Panc1 (cell line): Measurements from ENCODE around the gene ZNF609. TPM values are rescaled to one million over a fixed set of nuclear protein-coding genes. Genes with fewer than 3 reads are reported as not detected.

Source experiments
- ATAC-seq: fragments of 200-7000 bp; cut with Tn5 transposase; 2 replicates; pipeline ENCODE4 v1.9.1; 2020; ENCODE audit warnings: mild to moderate bottlenecking, moderate library complexity
- BruUV-seq: library from RNA; stranded (reverse); fragments of 400-500 nt; replicated peaks from 2 replicates; lab custom pipeline; 2021; lab: Mats Ljungman, UMichigan
- CTCF ChIA-PET: fragments of 300-600 bp; sonication (Branson Sonifier 250); formaldehyde crosslinking; loops from one replicate; lab custom pipeline; 2022; ENCODE audit warnings: antibody characterized with exemption; lab: Charles Lee
- POLR2A ChIA-PET: fragments of 300-600 bp; sonication (Branson Sonifier 250); formaldehyde crosslinking; loops from one replicate; lab custom pipeline; 2022; ENCODE audit warnings: antibody characterized with exemption; lab: Charles Lee
- DNase-seq: peaks from one replicate; pipeline ENCODE4 v3.0.0-alpha.2; 2010; ENCODE audit warnings: low read depth, low spot score
- H3K27ac ChIP-seq: 2 replicates; pipeline ENCODE4 v1.5.1; 2011; ENCODE audit warnings: mild to moderate bottlenecking, low read length, inconsistent platforms
- H3K27me3 ChIP-seq: fragments of 200-500 bp; sonication (Bioruptor generic); 2 replicates; pipeline ENCODE4 v1.6.0; 2014; ENCODE audit warnings: low read length, inconsistent platforms; ENCODE audit not compliant: control insufficient read depth, insufficient read depth
- H3K36me3 ChIP-seq: fragments of 200-500 bp; sonication (Bioruptor generic); 2 replicates; pipeline ENCODE4 v1.5.1; 2014; ENCODE audit warnings: inconsistent platforms, mild to moderate bottlenecking, low read length, moderate library complexity; ENCODE audit not compliant: control insufficient read depth, insufficient read depth
- H3K4me1 ChIP-seq: 2 replicates; pipeline ENCODE4 v1.5.1; 2011; ENCODE audit warnings: inconsistent platforms, mild to moderate bottlenecking, low read length, moderate library complexity; ENCODE audit not compliant: control insufficient read depth, insufficient read depth
- H3K4me3 ChIP-seq, 2 experiments: 2 replicates each; pipeline ENCODE4 v1.5.1; 2011 to 2012; ENCODE audit warnings: low read depth in 2 of 2, low read length in 2 of 2, mild to moderate bottlenecking in 2 of 2, inconsistent platforms in 1 of 2, moderate library complexity in 1 of 2
- H3K9me3 ChIP-seq: fragments of 200-500 bp; sonication (Bioruptor generic); 2 replicates; pipeline ENCODE4 v1.5.1; 2014; ENCODE audit warnings: low read depth, mild to moderate bottlenecking, inconsistent platforms, low read length, moderate library complexity; ENCODE audit not compliant: control insufficient read depth, insufficient read depth
- POLR2AphosphoS5 ChIP-seq: IDR thresholded peaks from 2 replicates; pipeline ENCODE4 v1.6.1; 2012; ENCODE audit warnings: mild to moderate bottlenecking, low read depth, low read length, moderate library complexity
- SIN3A ChIP-seq: IDR thresholded peaks from 2 replicates; pipeline ENCODE4 v1.6.1; 2012; ENCODE audit warnings: low read depth, mild to moderate bottlenecking, low read length, moderate library complexity, borderline replicate concordance; ENCODE audit not compliant: insufficient read depth
- TCF7L2 ChIP-seq: IDR thresholded peaks from 2 replicates; pipeline ENCODE4 v1.6.1; 2011; ENCODE audit warnings: mild to moderate bottlenecking, low read depth, low read length, inconsistent platforms
- in situ Hi-C: cut with HindIII; loops from 2 replicates; pipeline ENCODE4 v1.10.0; 2016; ENCODE audit warnings: low sequenced_read_pairs, low pct_unique_long_range_greater_than_20kb
- intact Hi-C: fragments of 100-400 bp; cut with micrococcal nuclease; formaldehyde crosslinking; loops from one replicate; pipeline ENCODE4 v1.10.0; 2022; ENCODE audit not compliant: unreplicated experiment
- total RNA-seq: library from RNA; stranded (reverse); gene quantifications from one replicate; pipeline ENCODE4 v1.2.1, GENCODE V29; 2021; ENCODE audit not compliant: unreplicated experiment
- TF ChIP-seq, protein P1 (sequence below): fragments of 450-650 bp; IDR thresholded peaks from 2 replicates; pipeline ENCODE4 v1.5.1; 2017; ENCODE audit warnings: mild to moderate bottlenecking
- TF ChIP-seq, protein P2 (sequence below), 2 experiments: IDR thresholded peaks; 2 replicates each; pipeline ENCODE4 v1.6.1; 2011 to 2012; ENCODE audit warnings: low read depth in 2 of 2, control low read depth in 1 of 2, low read length in 1 of 2, mild to moderate bottlenecking in 1 of 2, moderate library complexity in 1 of 2; ENCODE audit not compliant: insufficient read depth in 1 of 2

ZNF609 gene
- total RNA-seq, 1 experiment from 2014 or later: 47.2 TPM

DNA sequence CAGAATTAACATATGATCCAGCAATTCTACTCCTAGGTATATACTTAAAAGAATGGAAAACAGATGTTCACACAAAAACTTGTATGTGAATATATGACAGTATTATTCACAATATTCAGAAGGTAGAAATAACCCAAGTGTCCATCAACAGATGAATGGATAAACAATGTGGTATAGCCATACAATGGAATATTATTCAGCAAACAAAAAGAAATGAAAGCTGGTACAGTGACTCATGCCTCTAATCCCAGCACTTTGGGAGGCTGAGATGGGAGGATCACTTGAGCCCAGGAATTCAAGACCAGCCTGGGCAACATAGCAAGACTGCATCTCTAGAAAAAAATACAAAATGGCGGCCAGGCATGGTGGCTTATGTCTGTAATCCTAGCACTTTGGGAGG is 185.6 kb downstream of the ZNF609 start:
- no peak overlapping the region for H3K4me3 ChIP-seq
- DNase-seq: no peak
- BruUV-seq: TSS peak; percentile 24
- H3K36me3 ChIP-seq: no peaks in the 10 kb centered on the region
- H3K4me1 ChIP-seq: no peaks in the 10 kb centered on the region
- CTCF ChIA-PET: no interaction called here
- in situ Hi-C loops (no loop called here), intact Hi-C loops (no loop called here)
- POLR2A ChIA-PET: no interaction called here
- ATAC-seq: no peak
- H3K27me3 ChIP-seq: no peaks in the 10 kb centered on the region
- no peak overlapping the region for H3K27ac ChIP-seq
- no peaks in the 10 kb centered on the region for H3K9me3 ChIP-seq
- TF ChIP-seq SIN3A: no peak
- no peak for TF ChIP-seq TCF7L2
- TF ChIP-seq, protein P1, sequence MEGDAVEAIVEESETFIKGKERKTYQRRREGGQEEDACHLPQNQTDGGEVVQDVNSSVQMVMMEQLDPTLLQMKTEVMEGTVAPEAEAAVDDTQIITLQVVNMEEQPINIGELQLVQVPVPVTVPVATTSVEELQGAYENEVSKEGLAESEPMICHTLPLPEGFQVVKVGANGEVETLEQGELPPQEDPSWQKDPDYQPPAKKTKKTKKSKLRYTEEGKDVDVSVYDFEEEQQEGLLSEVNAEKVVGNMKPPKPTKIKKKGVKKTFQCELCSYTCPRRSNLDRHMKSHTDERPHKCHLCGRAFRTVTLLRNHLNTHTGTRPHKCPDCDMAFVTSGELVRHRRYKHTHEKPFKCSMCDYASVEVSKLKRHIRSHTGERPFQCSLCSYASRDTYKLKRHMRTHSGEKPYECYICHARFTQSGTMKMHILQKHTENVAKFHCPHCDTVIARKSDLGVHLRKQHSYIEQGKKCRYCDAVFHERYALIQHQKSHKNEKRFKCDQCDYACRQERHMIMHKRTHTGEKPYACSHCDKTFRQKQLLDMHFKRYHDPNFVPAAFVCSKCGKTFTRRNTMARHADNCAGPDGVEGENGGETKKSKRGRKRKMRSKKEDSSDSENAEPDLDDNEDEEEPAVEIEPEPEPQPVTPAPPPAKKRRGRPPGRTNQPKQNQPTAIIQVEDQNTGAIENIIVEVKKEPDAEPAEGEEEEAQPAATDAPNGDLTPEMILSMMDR: no peak
- TF ChIP-seq, protein P2, sequence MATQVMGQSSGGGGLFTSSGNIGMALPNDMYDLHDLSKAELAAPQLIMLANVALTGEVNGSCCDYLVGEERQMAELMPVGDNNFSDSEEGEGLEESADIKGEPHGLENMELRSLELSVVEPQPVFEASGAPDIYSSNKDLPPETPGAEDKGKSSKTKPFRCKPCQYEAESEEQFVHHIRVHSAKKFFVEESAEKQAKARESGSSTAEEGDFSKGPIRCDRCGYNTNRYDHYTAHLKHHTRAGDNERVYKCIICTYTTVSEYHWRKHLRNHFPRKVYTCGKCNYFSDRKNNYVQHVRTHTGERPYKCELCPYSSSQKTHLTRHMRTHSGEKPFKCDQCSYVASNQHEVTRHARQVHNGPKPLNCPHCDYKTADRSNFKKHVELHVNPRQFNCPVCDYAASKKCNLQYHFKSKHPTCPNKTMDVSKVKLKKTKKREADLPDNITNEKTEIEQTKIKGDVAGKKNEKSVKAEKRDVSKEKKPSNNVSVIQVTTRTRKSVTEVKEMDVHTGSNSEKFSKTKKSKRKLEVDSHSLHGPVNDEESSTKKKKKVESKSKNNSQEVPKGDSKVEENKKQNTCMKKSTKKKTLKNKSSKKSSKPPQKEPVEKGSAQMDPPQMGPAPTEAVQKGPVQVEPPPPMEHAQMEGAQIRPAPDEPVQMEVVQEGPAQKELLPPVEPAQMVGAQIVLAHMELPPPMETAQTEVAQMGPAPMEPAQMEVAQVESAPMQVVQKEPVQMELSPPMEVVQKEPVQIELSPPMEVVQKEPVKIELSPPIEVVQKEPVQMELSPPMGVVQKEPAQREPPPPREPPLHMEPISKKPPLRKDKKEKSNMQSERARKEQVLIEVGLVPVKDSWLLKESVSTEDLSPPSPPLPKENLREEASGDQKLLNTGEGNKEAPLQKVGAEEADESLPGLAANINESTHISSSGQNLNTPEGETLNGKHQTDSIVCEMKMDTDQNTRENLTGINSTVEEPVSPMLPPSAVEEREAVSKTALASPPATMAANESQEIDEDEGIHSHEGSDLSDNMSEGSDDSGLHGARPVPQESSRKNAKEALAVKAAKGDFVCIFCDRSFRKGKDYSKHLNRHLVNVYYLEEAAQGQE (IDR thresholded peaks at IDR 0.05; ENCODE audit: insufficient read depth in 1 of 2, low read depth in 2 of 2, low read length in 1 of 2): no peak
- no peak for TF ChIP-seq POLR2AphosphoS5

DNA sequence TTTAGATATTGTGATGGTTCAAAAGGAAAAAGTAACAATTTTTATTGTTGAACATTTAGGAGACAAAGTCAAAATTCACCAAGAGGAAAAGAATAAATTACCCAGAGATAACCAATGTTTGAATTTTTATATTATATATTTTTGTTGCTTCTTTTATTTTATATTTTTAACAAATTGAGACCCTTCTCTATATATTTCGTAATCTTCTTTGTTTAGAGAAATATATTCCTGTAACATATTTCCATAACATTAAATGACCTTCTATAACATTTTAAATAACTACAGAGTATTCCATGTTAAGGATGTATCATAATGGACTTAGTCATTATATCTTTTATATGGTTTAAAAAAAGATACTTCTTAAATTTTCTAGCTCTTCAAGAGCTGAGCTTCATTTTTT is 187.0 kb downstream of the ZNF609 start:
- TF ChIP-seq SIN3A: no peak
- TF ChIP-seq, protein P2 (IDR thresholded peaks at IDR 0.05; ENCODE audit: insufficient read depth in 1 of 2, low read depth in 2 of 2, low read length in 1 of 2): no peak
- no peak for TF ChIP-seq TCF7L2
- no peak for TF ChIP-seq POLR2AphosphoS5
- TF ChIP-seq, protein P1: no peak
- no peak for DNase-seq
- H3K4me1 ChIP-seq: no peaks in the 10 kb centered on the region
- BruUV-seq: no TSS peak
- H3K27me3 ChIP-seq: no peaks in the 10 kb centered on the region
- H3K36me3 ChIP-seq: no peaks in the 10 kb centered on the region
- H3K4me3 ChIP-seq: no peak overlapping the region
- ChIA-PET CTCF (no interaction called here), POLR2A (interaction anchor here (0.6 kb wide), 1 partner anchor 12 kb away, joined by 5 read pairs; no protein-coding TSS in a partner anchor)
- intact Hi-C loops (no loop called here), in situ Hi-C loops (no loop called here)
- ATAC-seq: no peak
- H3K27ac ChIP-seq: no peak overlapping the region
- H3K9me3 ChIP-seq: no peaks in the 10 kb centered on the region
